ENCODE data around the gene GNG13.

GRCh38 chr16:764848-765487 is 35.6 kb downstream of the GNG13 start:
- TF ChIP-seq CTCF (conservative IDR thresholded peaks at IDR 0.05; ENCODE audit: low read depth in 2 of 2): no peak
- no peak for TF ChIP-seq STAT1 (IDR thresholded peaks at IDR 0.05; ENCODE audit: unreplicated experiment)
- no peak for TF ChIP-seq ZNF114 (CRISPR knock-in tag; IDR thresholded peaks at IDR 0.05)
- no peak for TF ChIP-seq CREB1 (CRISPR knock-in tag; IDR thresholded peaks at IDR 0.05; ENCODE audit: low read depth)
- TF ChIP-seq EZH2 (IDR thresholded peaks at IDR 0.05; ENCODE audit: low read depth, unreplicated experiment): no peak
- TF ChIP-seq POLR2AphosphoS5 (IDR thresholded peaks at IDR 0.05; ENCODE audit: low read depth): no peak
- TF ChIP-seq REST (IDR thresholded peaks at IDR 0.05; ENCODE audit: unreplicated experiment): no peak
- no peak for TF ChIP-seq EZH2phosphoT487 (IDR thresholded peaks at IDR 0.05; ENCODE audit: unreplicated experiment)
- no peak for TF ChIP-seq JUNB (IDR thresholded peaks at IDR 0.05; ENCODE audit: unreplicated experiment)
